Heart left ventricle (tissue), 16 donors: ENCODE data around the gene SERP1. TPM values are rescaled to one million over a fixed set of nuclear protein-coding genes. Genes with fewer than 3 reads are reported as not detected.
A peak's percentile ranks its signal among the peaks of the same experiment; 100 is the strongest.

ENCODE experiments used
- ATAC-seq, 4 donors: fragments of 200-7000 bp; cut with Tn5 transposase; one replicate each; pipeline ENCODE4 v1.9.1; 2020 to 2022; ENCODE audit warnings: moderate library complexity in 4 of 4, mild to moderate bottlenecking in 3 of 4, moderate number of reproducible peaks in 1 of 4
- DNase-seq, 5 donors: peaks; one replicate each; pipeline ENCODE4 v3.0.0-alpha.2; 2020
- H3K27ac ChIP-seq, 12 donors: fragments of 200-600 bp; sonication (generic) in 4 of 12; one replicate each; pipeline versions ENCODE4 v1.5.0 to v1.8.0; 2016 to 2022; ENCODE audit warnings: mild to moderate bottlenecking in 2 of 12
- H3K27me3 ChIP-seq, 9 donors: fragments of 200-600 bp; sonication (generic) in 2 of 9; one replicate each; pipeline versions ENCODE4 v1.5.1 to v1.8.0; 2016 to 2022; ENCODE audit warnings: mild to moderate bottlenecking in 3 of 9
- H3K36me3 ChIP-seq, 9 donors: fragments of 200-600 bp; sonication (generic) in 2 of 9; one replicate each; pipeline versions ENCODE4 v1.5.0 to v1.8.0; 2018 to 2022; ENCODE audit warnings: mild to moderate bottlenecking in 2 of 9
- H3K4me1 ChIP-seq, 12 donors: fragments of 200-600 bp; sonication (generic) in 4 of 12; one replicate each; pipeline versions ENCODE4 v1.5.0 to v1.8.0; 2016 to 2022; ENCODE audit warnings: mild to moderate bottlenecking in 3 of 12
- H3K4me3 ChIP-seq, 12 donors: fragments of 200-600 bp; sonication (generic) in 4 of 12; one replicate each; pipeline versions ENCODE4 v1.5.0 to v1.8.0; 2017 to 2022; ENCODE audit warnings: mild to moderate bottlenecking in 9 of 12, moderate library complexity in 4 of 12
- H3K9me3 ChIP-seq, 12 donors: fragments of 200-600 bp; sonication (generic) in 4 of 12; one replicate each; pipeline versions ENCODE4 v1.5.0 to v1.8.0; 2016 to 2022; ENCODE audit warnings: mild to moderate bottlenecking in 1 of 12
- POLR2A ChIP-seq, 2 donors: fragments of 450-650 bp; IDR thresholded peaks; one replicate each; pipeline ENCODE4 v1.6.1; 2017; ENCODE audit warnings: antibody characterized with exemption in 2 of 2, mild to moderate bottlenecking in 2 of 2, moderate library complexity in 2 of 2
- WGBS, 4 donors: extraction: QIAGEN DNeasy Blood & Tissue Kit in 2 of 4; methylation state at CpG; one replicate each; pipeline versions ENCODE4 v1.1.5 to v1.1.7; 2013 to 2018; 5-methylcytosine and 5-hydroxymethylcytosine counted together
- intact Hi-C, 10 donors: fragments of 100-400 bp; cut with DNase I; formaldehyde crosslinking; loops; one replicate each; pipeline versions ENCODE4 v1.11.1 to v1.14.2; 2022
- polyA plus RNA-seq, 2 donors: library from polyadenylated mRNA; stranded (reverse); fragments of 200-250 nt; gene quantifications; one replicate each; pipeline ENCODE4 v1.2.3, GENCODE V29; 2013
- total RNA-seq, 9 donors: library from RNA; depleted of rRNA in 2 of 9; stranded (reverse); fragments of >200 nt in 2 of 9; fragmentation: NEBNext Ultra II Directional in 3 of 9; extraction: Animal tissue kit (Norgen Biotek cat#: 25700) in 3 of 9; gene quantifications; one replicate each; pipeline versions ENCODE4 v1.1.0 to v1.2.4, GENCODE V29; 2016 to 2023
- TF ChIP-seq, protein P1 (sequence below), 12 donors: fragments of 200-600 bp; sonication (generic) in 4 of 12; IDR thresholded peaks; one replicate each; pipeline versions ENCODE4 v1.5.0 to v1.8.0; 2018 to 2022; ENCODE audit warnings: antibody characterized with exemption in 12 of 12, mild to moderate bottlenecking in 5 of 12
- donor health status: ischemic (EF 13 %, LVEDD 7.1; RV severe dilation, severe dysfunction).
- donor health status: healthy with polysubstance abuse.
- donor health status: DM: no; HTN: yes; CAD: no.
- donor health status: DM: no; HTN: no; CAD: no.
- donor health status: ischemic (EF 25% LVEDD 6.9; RV normal size, moderate dysfunction).
- donor health status: ischemic (EF 25% LVEDD 5.7; RV mildly dilated, moderate dysfunction).
- donor health status: healthy.
- donor health status: DM: yes; HTN: yes; CAD: no.
- donor health status: ischemic (EF 35%, LVEDD 5.7; RV mildly dilated, moderate dysfunction).
- donor health status: nonischemic (EF 11% LVEDD 7.7; RV severe dilation, severe dysfunction).
- donor health status: DM: yes; HTN: yes; CAD: no.
- donor health status: PGD.
- donor health status: ischemic (EF 29% LVEDD 5.4; RV normal size, mild dysfunction).
- donor health status: nonischemic (EF 23%, LVEDD 6.1; RV moderate dilation, normal function).

Gene SERP1
- total and polyA plus RNA-seq, 11 donors, result 14.8 to 86.9 (median 26.3) TPM

GRCh38 chr3:150535204-150535603 lies 11.1 kb downstream of the SERP1 start:
- no peak for TF ChIP-seq POLR2A (IDR thresholded peaks at IDR 0.05)
- TF ChIP-seq, protein P1, sequence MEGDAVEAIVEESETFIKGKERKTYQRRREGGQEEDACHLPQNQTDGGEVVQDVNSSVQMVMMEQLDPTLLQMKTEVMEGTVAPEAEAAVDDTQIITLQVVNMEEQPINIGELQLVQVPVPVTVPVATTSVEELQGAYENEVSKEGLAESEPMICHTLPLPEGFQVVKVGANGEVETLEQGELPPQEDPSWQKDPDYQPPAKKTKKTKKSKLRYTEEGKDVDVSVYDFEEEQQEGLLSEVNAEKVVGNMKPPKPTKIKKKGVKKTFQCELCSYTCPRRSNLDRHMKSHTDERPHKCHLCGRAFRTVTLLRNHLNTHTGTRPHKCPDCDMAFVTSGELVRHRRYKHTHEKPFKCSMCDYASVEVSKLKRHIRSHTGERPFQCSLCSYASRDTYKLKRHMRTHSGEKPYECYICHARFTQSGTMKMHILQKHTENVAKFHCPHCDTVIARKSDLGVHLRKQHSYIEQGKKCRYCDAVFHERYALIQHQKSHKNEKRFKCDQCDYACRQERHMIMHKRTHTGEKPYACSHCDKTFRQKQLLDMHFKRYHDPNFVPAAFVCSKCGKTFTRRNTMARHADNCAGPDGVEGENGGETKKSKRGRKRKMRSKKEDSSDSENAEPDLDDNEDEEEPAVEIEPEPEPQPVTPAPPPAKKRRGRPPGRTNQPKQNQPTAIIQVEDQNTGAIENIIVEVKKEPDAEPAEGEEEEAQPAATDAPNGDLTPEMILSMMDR (IDR thresholded peaks at IDR 0.05), result no peak
- DNase-seq, result no peak

GRCh38 chr3:150531775-150532174 lies 14.5 kb downstream of the SERP1 start:
- DNase-seq, result no peak
- Histone ChIP-seq H3K9me3 (no peaks in the 10 kb centered on the region), H3K36me3 (no peaks in the 10 kb centered on the region), H3K27ac (no peak overlapping the region), H3K4me3 (no peak overlapping the region), H3K4me1 (peaks cover 0 to 4% (median 0%) of the 10 kb centered on the region in 12 donors), H3K27me3 (no peaks in the 10 kb centered on the region)
- ATAC-seq, result no peak
- intact Hi-C loops, result loop anchor here in 1 of 10 donors (10.0 kb wide), 1 partner anchor 173 kb away; the partner anchor contains the start of gene ERICH6
- no peak for TF ChIP-seq POLR2A (IDR thresholded peaks at IDR 0.05)
- TF ChIP-seq, protein P1 (IDR thresholded peaks at IDR 0.05), result no peak

More at GRCh38 chr3:150535204-150535603, 11.1 kb downstream of the SERP1 start:
- ATAC-seq, result no peak
- H3K4me1 ChIP-seq, result no peaks in the 10 kb centered on the region
- H3K36me3 ChIP-seq, result no peaks in the 10 kb centered on the region
- no peak overlapping the region for H3K4me3 ChIP-seq
- intact Hi-C loops, result loop anchor here in 1 of 10 donors (10.0 kb wide), 1 partner anchor 170 kb away; the partner anchor contains the start of gene ERICH6
- no peaks in the 10 kb centered on the region for H3K27me3 ChIP-seq
- H3K9me3 ChIP-seq, result no peaks in the 10 kb centered on the region
- H3K27ac ChIP-seq, result no peak overlapping the region
- WGBS, 4 donors, result 75 to 86% (median 83%) methylated on average over 4 of the region's 4 CpGs

DNA sequence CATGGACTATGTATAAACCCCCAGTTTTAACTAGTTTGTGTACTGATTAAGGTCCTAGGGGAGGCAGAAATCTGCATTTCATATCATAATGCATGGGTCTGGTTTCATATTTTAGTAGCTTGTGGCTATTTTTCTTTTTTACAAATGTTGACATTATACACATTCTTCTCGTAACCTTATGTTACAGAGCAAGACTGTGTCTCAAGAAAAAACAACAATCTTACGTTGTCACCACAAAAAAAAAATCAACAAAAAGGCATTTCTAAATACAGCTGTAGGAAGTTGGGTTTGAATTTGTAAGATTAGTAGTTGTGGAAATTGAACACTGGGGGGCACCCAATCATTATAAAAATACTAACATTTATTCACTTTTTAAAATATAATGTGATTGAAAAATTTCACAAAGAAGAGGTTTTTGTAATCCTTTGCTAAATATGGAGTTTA lies 17.9 kb downstream of the SERP1 start:
- 27 to 52% (median 35%) methylated on average over 2 of the region's 2 CpGs for WGBS, 4 donors
- intact Hi-C loops, result loop anchor here in 1 of 10 donors (10.0 kb wide), 1 partner anchor 616 kb away; no protein-coding TSS in a partner anchor
- Histone ChIP-seq H3K27me3 (no peaks in the 10 kb centered on the region), H3K9me3 (no peaks in the 10 kb centered on the region), H3K4me1 (peaks cover 0 to 4% (median 0%) of the 10 kb centered on the region in 12 donors), H3K27ac (no peak overlapping the region), H3K36me3 (no peaks in the 10 kb centered on the region), H3K4me3 (no peak overlapping the region)
- TF ChIP-seq POLR2A (IDR thresholded peaks at IDR 0.05), result no peak
- TF ChIP-seq, protein P1 (IDR thresholded peaks at IDR 0.05), result peak in 9 of 12 donors; percentile 16 to 50 (median 28)
- no peak for ATAC-seq
- no peak for DNase-seq

GRCh38 chr3:150527464-150528255 lies 18.6 kb downstream of the SERP1 start:
- Histone ChIP-seq H3K4me3 (no peak overlapping the region), H3K4me1 (peaks cover 0 to 4% (median 0%) of the 10 kb centered on the region in 12 donors), H3K36me3 (no peaks in the 10 kb centered on the region), H3K27ac (no peak overlapping the region), H3K9me3 (no peaks in the 10 kb centered on the region), H3K27me3 (no peaks in the 10 kb centered on the region)
- TF ChIP-seq, protein P1 (IDR thresholded peaks at IDR 0.05), result no peak
- no peak for TF ChIP-seq POLR2A (IDR thresholded peaks at IDR 0.05)
- WGBS, 4 donors, result 63 to 71% (median 69%) methylated on average over 10 of the region's 10 CpGs
- intact Hi-C loops, result loop anchor here in 1 of 10 donors (10.0 kb wide), 1 partner anchor 617 kb away; no protein-coding TSS in a partner anchor
- ATAC-seq (no peak), DNase-seq (no peak)
